ENCODE measurements around the gene STXBP4.
"Not testable (repeated sequence)": the region's sequence is repeated elsewhere in the genome, so short reads cannot be mapped to it uniquely, and the experiment has no call there.

The STXBP4 gene

GRCh38 chr17:55069983-55070529 lies 101.5 kb downstream of the STXBP4 start:
- no peaks in the 10 kb centered on the region for H3K27me3 ChIP-seq (ENCODE audit: insufficient read depth, low read length)
- no peaks in the 10 kb centered on the region for H3K9me2 ChIP-seq (ENCODE audit: low read depth, low read length)
- H2AFZ ChIP-seq (ENCODE audit: low read length), result no peak overlapping the region
- no peaks in the 10 kb centered on the region for H3K4me1 ChIP-seq (ENCODE audit: insufficient read depth, low read length, severe bottlenecking)
- H3K9ac ChIP-seq (ENCODE audit: low read length), result no peak overlapping the region
- no peaks in the 10 kb centered on the region for H4K20me1 ChIP-seq (ENCODE audit: insufficient read depth, low read length)
- H3K79me2 ChIP-seq (ENCODE audit: insufficient read depth, low read length), result no peaks in the 10 kb centered on the region
- H3K9me3 ChIP-seq (ENCODE audit: low read length), result no peaks in the 10 kb centered on the region
- H3F3A ChIP-seq (ENCODE audit: insufficient read depth, low read length), result no peaks in the 10 kb centered on the region
- TF ChIP-seq EZH2 (IDR thresholded peaks at IDR 0.05; ENCODE audit: borderline replicate concordance, low read length), result no peak
- TF ChIP-seq, protein P1, sequence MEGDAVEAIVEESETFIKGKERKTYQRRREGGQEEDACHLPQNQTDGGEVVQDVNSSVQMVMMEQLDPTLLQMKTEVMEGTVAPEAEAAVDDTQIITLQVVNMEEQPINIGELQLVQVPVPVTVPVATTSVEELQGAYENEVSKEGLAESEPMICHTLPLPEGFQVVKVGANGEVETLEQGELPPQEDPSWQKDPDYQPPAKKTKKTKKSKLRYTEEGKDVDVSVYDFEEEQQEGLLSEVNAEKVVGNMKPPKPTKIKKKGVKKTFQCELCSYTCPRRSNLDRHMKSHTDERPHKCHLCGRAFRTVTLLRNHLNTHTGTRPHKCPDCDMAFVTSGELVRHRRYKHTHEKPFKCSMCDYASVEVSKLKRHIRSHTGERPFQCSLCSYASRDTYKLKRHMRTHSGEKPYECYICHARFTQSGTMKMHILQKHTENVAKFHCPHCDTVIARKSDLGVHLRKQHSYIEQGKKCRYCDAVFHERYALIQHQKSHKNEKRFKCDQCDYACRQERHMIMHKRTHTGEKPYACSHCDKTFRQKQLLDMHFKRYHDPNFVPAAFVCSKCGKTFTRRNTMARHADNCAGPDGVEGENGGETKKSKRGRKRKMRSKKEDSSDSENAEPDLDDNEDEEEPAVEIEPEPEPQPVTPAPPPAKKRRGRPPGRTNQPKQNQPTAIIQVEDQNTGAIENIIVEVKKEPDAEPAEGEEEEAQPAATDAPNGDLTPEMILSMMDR (IDR thresholded peaks at IDR 0.05; ENCODE audit: low read length), result no peak
- H3K27ac ChIP-seq (ENCODE audit: low read depth, low read length, poor library complexity, severe bottlenecking), result no peak overlapping the region
- H3K4me3 ChIP-seq (ENCODE audit: low read depth, low read length, poor library complexity, severe bottlenecking), result no peak overlapping the region
- H3K4me2 ChIP-seq (ENCODE audit: low read length), result no peak overlapping the region
- H3K36me3 ChIP-seq (ENCODE audit: insufficient read depth, low read length), result no peaks in the 10 kb centered on the region

DNA sequence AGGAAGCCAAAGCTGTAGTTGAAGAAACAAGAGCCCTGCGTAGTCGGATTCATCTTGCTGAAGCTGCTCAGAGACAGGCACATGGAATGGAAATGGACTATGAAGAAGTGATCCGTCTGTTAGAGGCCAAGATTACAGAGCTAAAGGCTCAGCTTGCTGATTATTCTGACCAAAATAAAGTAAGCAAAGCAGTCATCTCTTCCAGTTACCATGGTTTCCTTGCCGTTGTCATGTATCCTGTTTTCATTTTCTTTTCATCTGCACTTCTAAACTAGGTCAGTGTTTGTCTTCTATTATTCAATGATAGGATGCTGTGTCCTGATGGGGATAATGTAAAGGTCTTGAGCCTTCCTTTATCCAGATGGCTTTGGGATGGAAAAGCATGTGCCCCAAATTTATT lies 104.3 kb downstream of the STXBP4 start:
- Histone ChIP-seq H2AFZ (ENCODE audit: low read length) (no peak overlapping the region), H3K36me3 (ENCODE audit: insufficient read depth, low read length) (no peaks in the 10 kb centered on the region), H3K9me2 (ENCODE audit: low read depth, low read length) (no peaks in the 10 kb centered on the region), H4K20me1 (ENCODE audit: insufficient read depth, low read length) (no peaks in the 10 kb centered on the region), H3K4me1 (ENCODE audit: insufficient read depth, low read length, severe bottlenecking) (no peaks in the 10 kb centered on the region), H3K27me3 (ENCODE audit: insufficient read depth, low read length) (no peaks in the 10 kb centered on the region), H3K27ac (ENCODE audit: low read depth, low read length, poor library complexity, severe bottlenecking) (no peak overlapping the region), H3K9ac (ENCODE audit: low read length) (no peak overlapping the region), H3K4me2 (ENCODE audit: low read length) (no peak overlapping the region), H3K79me2 (ENCODE audit: insufficient read depth, low read length) (no peaks in the 10 kb centered on the region), H3F3A (ENCODE audit: insufficient read depth, low read length) (no peaks in the 10 kb centered on the region), H3K4me3 (ENCODE audit: low read depth, low read length, poor library complexity, severe bottlenecking) (no peak overlapping the region), H3K9me3 (ENCODE audit: low read length) (no peaks in the 10 kb centered on the region)
- TF ChIP-seq, protein P1 (IDR thresholded peaks at IDR 0.05; ENCODE audit: low read length), result no peak
- TF ChIP-seq EZH2 (IDR thresholded peaks at IDR 0.05; ENCODE audit: borderline replicate concordance, low read length), result no peak

DNA sequence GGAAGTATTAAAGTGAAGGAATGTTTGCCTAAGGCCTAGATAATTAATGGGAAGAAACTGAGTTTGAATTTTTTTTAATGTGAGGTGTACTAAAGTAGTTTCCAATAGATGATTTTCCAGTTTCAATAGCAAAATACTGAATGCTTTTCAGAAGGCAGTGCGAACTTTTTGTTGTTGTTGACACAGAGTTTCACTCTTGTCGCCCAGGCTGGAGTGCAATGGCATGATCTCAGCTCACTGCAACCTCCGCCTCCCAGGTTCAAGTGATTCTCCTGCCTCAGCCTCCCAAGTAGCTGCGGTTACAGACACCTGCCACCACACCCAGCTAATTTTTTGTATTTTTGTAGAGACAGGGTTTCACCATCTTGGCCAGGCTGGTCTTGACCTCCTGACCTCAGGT lies 104.9 kb downstream of the STXBP4 start:
- not testable (repeated sequence) for H2AFZ ChIP-seq (ENCODE audit: low read length); H3K9ac ChIP-seq (ENCODE audit: low read length); H3K9me2 ChIP-seq (ENCODE audit: low read depth, low read length); H3K4me3 ChIP-seq (ENCODE audit: low read depth, low read length, poor library complexity, severe bottlenecking); H3K36me3 ChIP-seq (ENCODE audit: insufficient read depth, low read length); H3K79me2 ChIP-seq (ENCODE audit: insufficient read depth, low read length); H3K9me3 ChIP-seq (ENCODE audit: low read length); H3K27me3 ChIP-seq (ENCODE audit: insufficient read depth, low read length); H4K20me1 ChIP-seq (ENCODE audit: insufficient read depth, low read length); H3K4me2 ChIP-seq (ENCODE audit: low read length); H3F3A ChIP-seq (ENCODE audit: insufficient read depth, low read length); H3K27ac ChIP-seq (ENCODE audit: low read depth, low read length, poor library complexity, severe bottlenecking); H3K4me1 ChIP-seq (ENCODE audit: insufficient read depth, low read length, severe bottlenecking)

DNA sequence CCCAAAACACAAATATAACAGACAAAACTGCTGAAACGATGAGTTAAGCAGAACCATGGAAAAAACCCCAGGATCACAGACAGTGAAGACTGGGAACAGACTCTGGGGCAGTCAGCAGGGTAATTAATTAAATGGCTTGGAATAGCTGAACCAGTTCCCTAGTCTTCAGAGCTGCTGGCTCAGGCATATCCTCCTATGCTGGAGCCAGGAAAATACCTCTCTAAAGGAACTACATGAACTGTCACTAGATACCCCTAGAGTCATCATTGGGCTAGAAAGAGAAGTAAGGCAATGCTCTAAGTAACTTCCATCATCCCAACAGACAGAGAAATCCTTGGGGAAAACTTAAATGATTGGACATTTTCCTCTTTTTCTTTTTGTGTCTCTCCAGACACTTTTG lies 113.0 kb downstream of the STXBP4 start:
- Histone ChIP-seq H3K4me1 (ENCODE audit: insufficient read depth, low read length, severe bottlenecking) (no peaks in the 10 kb centered on the region), H3K4me3 (ENCODE audit: low read depth, low read length, poor library complexity, severe bottlenecking) (no peak overlapping the region), H3K36me3 (ENCODE audit: insufficient read depth, low read length) (no peaks in the 10 kb centered on the region), H3K27me3 (ENCODE audit: insufficient read depth, low read length) (no peaks in the 10 kb centered on the region), H4K20me1 (ENCODE audit: insufficient read depth, low read length) (no peaks in the 10 kb centered on the region), H2AFZ (ENCODE audit: low read length) (no peak overlapping the region), H3K9me2 (ENCODE audit: low read depth, low read length) (no peaks in the 10 kb centered on the region), H3F3A (ENCODE audit: insufficient read depth, low read length) (no peaks in the 10 kb centered on the region), H3K79me2 (ENCODE audit: insufficient read depth, low read length) (no peaks in the 10 kb centered on the region), H3K9me3 (ENCODE audit: low read length) (no peaks in the 10 kb centered on the region), H3K9ac (ENCODE audit: low read length) (no peak overlapping the region), H3K4me2 (ENCODE audit: low read length) (no peak overlapping the region), H3K27ac (ENCODE audit: low read depth, low read length, poor library complexity, severe bottlenecking) (no peak overlapping the region)
- TF ChIP-seq, protein P1 (IDR thresholded peaks at IDR 0.05; ENCODE audit: low read length), result no peak
- TF ChIP-seq EZH2 (IDR thresholded peaks at IDR 0.05; ENCODE audit: borderline replicate concordance, low read length), result no peak

Data from OCI-LY1 (cell line).